H1 (cell line): ENCODE results near the gene TRPV2. TPM values are rescaled to one million over a fixed set of nuclear protein-coding genes. Genes with fewer than 3 reads are reported as not detected.
A peak's percentile ranks its signal among the peaks of the same experiment; 100 is the strongest.

ENCODE experiments used
- CTCF ChIA-PET: fragments of 300-600 bp; sonication (Branson Sonifier 250); formaldehyde crosslinking; loops from one replicate; lab custom pipeline; 2021; ENCODE audit not compliant: partially characterized antibody; lab: Charles Lee
- POLR2A ChIA-PET: fragments of 300-600 bp; sonication (Branson Sonifier 250); formaldehyde crosslinking; loops from one replicate; lab custom pipeline; 2021; ENCODE audit warnings: inconsistent platforms; ENCODE audit not compliant: partially characterized antibody; lab: Charles Lee
- DNase-seq, 2 experiments: peaks; one replicate each; pipeline versions ENCODE4 v3.0.0 to v3.0.0-alpha.2; 2010 to 2022; ENCODE audit warnings: low spot score in 2 of 2, low read depth in 1 of 2, mixed read lengths in 1 of 2
- FAIRE-seq: peaks from 2 replicates; lab custom pipeline; 2011; peaks lifted over from hg19 to GRCh38; lab: Jason Lieb, UNC
- H2AFZ ChIP-seq: 2 replicates; pipeline ENCODE4 v1.8.1; 2012; ENCODE audit warnings: low read length, inconsistent platforms
- H2AK5ac ChIP-seq: 2 replicates; pipeline ENCODE4 v1.6.1; 2013; ENCODE audit warnings: low read depth, low read length
- H2BK120ac ChIP-seq: replicated peaks from 2 replicates; pipeline ENCODE3; 2013; ENCODE audit warnings: low read depth, low read length, inconsistent platforms
- H2BK12ac ChIP-seq: 2 replicates; pipeline ENCODE4 v1.6.1; 2013; ENCODE audit warnings: low read depth, low read length
- H2BK15ac ChIP-seq: 2 replicates; pipeline ENCODE4 v1.6.1; 2013; ENCODE audit warnings: low read length
- H2BK20ac ChIP-seq: 2 replicates; pipeline ENCODE4 v1.6.1; 2013; ENCODE audit warnings: low read length
- H2BK5ac ChIP-seq: 2 replicates; pipeline ENCODE4 v1.6.1; 2013; ENCODE audit warnings: low read depth, low read length
- H3K14ac ChIP-seq: 2 replicates; pipeline ENCODE4 v1.6.1; 2013; ENCODE audit warnings: inconsistent platforms; ENCODE audit not compliant: insufficient read length
- H3K18ac ChIP-seq: 2 replicates; pipeline ENCODE4 v1.6.1; 2013; ENCODE audit warnings: low read length; ENCODE audit errors: extremely low read depth
- H3K23ac ChIP-seq: 2 replicates; pipeline ENCODE4 v1.6.1; 2013; ENCODE audit warnings: inconsistent platforms; ENCODE audit not compliant: insufficient read length
- H3K23me2 ChIP-seq: 2 replicates; pipeline ENCODE4 v1.6.1; 2013; ENCODE audit warnings: low read depth, low read length
- H3K27ac ChIP-seq: 2 replicates; pipeline ENCODE4 v1.6.1; 2011; ENCODE audit warnings: low read depth, low read length, inconsistent platforms
- H3K27me3 ChIP-seq, 4 experiments: replicated peaks in 1 of 4; 1 replicate in 1 of 4; 2 replicates in 3 of 4; pipeline versions ENCODE4 v1.6.1 to v1.8.1; 2011 to 2013; ENCODE audit warnings: low read length in 3 of 4, mild to moderate bottlenecking in 3 of 4, inconsistent platforms in 2 of 4, mixed read lengths in 2 of 4, moderate library complexity in 1 of 4; ENCODE audit not compliant: control insufficient read depth in 3 of 4, insufficient read depth in 3 of 4; ENCODE audit errors: extremely low read depth in 1 of 4
- H3K36me3 ChIP-seq, 4 experiments: 2 replicates each; pipeline versions ENCODE4 v1.6.1 to v1.8.1; 2011 to 2013; ENCODE audit warnings: mild to moderate bottlenecking in 4 of 4, low read length in 3 of 4, moderate library complexity in 2 of 4, control low read depth in 1 of 4, inconsistent platforms in 1 of 4; ENCODE audit not compliant: insufficient read depth in 4 of 4, control insufficient read depth in 2 of 4
- H3K4ac ChIP-seq: replicated peaks from 2 replicates; pipeline ENCODE3; 2013; ENCODE audit warnings: low read length, low read depth, mixed read lengths, inconsistent platforms; ENCODE audit not compliant: insufficient read length
- H3K4me1 ChIP-seq, 4 experiments: replicated peaks in 1 of 4; 1 replicate in 1 of 4; 2 replicates in 3 of 4; pipeline versions ENCODE4 v1.6.1 to v1.8.1; 2011 to 2013; ENCODE audit warnings: low read length in 3 of 4, inconsistent platforms in 2 of 4, mixed read lengths in 1 of 4; ENCODE audit not compliant: insufficient read depth in 4 of 4, control insufficient read depth in 3 of 4
- H3K4me2 ChIP-seq, 2 experiments: 2 replicates each; pipeline versions ENCODE4 v1.6.1 to v1.8.1; 2011 to 2013; ENCODE audit warnings: low read depth in 2 of 2, low read length in 2 of 2, control low read depth in 1 of 2, inconsistent platforms in 1 of 2, mild to moderate bottlenecking in 1 of 2; ENCODE audit not compliant: insufficient read depth in 1 of 2
- H3K4me3 ChIP-seq, 4 experiments: fragments of 200-600, 300-600 bp in 1 of 4; sonication (generic), shearing (Covaris generic), sonication (Bioruptor Twin) in 1 of 4; 2 replicates each; pipeline versions ENCODE4 v1.5.1 to v1.8.1; 2011 to 2016; ENCODE audit warnings: low read length in 4 of 4, low read depth in 3 of 4, control low read depth in 2 of 4, inconsistent platforms in 2 of 4, mild to moderate bottlenecking in 2 of 4, mixed read lengths in 1 of 4, moderate library complexity in 1 of 4; ENCODE audit not compliant: insufficient read depth in 2 of 4; ENCODE audit errors: extremely low read depth in 1 of 4
- H3K56ac ChIP-seq: replicated peaks from 2 replicates; pipeline ENCODE3; 2013; ENCODE audit warnings: low read depth, mild to moderate bottlenecking, mixed read lengths, low read length, inconsistent platforms; ENCODE audit not compliant: insufficient read length
- H3K79me1 ChIP-seq: 2 replicates; pipeline ENCODE4 v1.6.1; 2013; ENCODE audit warnings: low read depth, low read length, control low read depth
- H3K79me2 ChIP-seq, 2 experiments: 2 replicates each; pipeline versions ENCODE4 v1.6.1 to v1.8.1; 2012 to 2013; ENCODE audit warnings: low read length in 2 of 2, mild to moderate bottlenecking in 2 of 2, inconsistent platforms in 1 of 2; ENCODE audit not compliant: insufficient read depth in 2 of 2, control insufficient read depth in 1 of 2
- H3K9ac ChIP-seq, 4 experiments: replicated peaks in 1 of 4; 1 replicate in 1 of 4; 2 replicates in 3 of 4; pipeline versions ENCODE4 v1.6.1 to v1.8.1; 2011 to 2013; ENCODE audit warnings: low read depth in 3 of 4, low read length in 3 of 4, control low read depth in 2 of 4, mild to moderate bottlenecking in 2 of 4, moderate library complexity in 2 of 4, inconsistent platforms in 1 of 4; ENCODE audit errors: extremely low read depth in 1 of 4
- H3K9me3 ChIP-seq, 2 experiments: 2 replicates each; pipeline versions ENCODE4 v1.6.1 to v1.8.1; 2012 to 2013; ENCODE audit warnings: mild to moderate bottlenecking in 2 of 2, moderate library complexity in 2 of 2, control low read depth in 1 of 2, inconsistent platforms in 1 of 2, low read depth in 1 of 2, low read length in 1 of 2, mixed read lengths in 1 of 2; ENCODE audit not compliant: insufficient read depth in 2 of 2
- H4K20me1 ChIP-seq, 2 experiments: replicated peaks in 1 of 2; 2 replicates each; pipeline versions ENCODE3 to v1.8.1; 2011 to 2013; ENCODE audit warnings: inconsistent platforms in 2 of 2, low read length in 2 of 2, mild to moderate bottlenecking in 1 of 2; ENCODE audit not compliant: insufficient read depth in 2 of 2, control insufficient read depth in 1 of 2
- H4K5ac ChIP-seq: 2 replicates; pipeline ENCODE4 v1.6.1; 2013; ENCODE audit warnings: low read length, low read depth, mixed read lengths, inconsistent platforms; ENCODE audit not compliant: insufficient read length
- H4K8ac ChIP-seq: 2 replicates; pipeline ENCODE4 v1.8.0; 2013; ENCODE audit warnings: mild to moderate bottlenecking, moderate library complexity, low read length, inconsistent platforms; ENCODE audit not compliant: insufficient read depth; ENCODE audit errors: extremely low read depth
- H4K91ac ChIP-seq: replicated peaks from 2 replicates; pipeline ENCODE3; 2013; ENCODE audit warnings: low read length, mixed read lengths, inconsistent platforms; ENCODE audit not compliant: insufficient read length
- ASH2L ChIP-seq: fragments of 200-600, 300-600 bp; sonication (generic); IDR thresholded peaks from one replicate; pipeline ENCODE4 v1.7.1; 2017; ENCODE audit warnings: low read length
- E2F6 ChIP-seq: IDR thresholded peaks from 2 replicates; pipeline ENCODE4 v1.6.1; 2012; ENCODE audit warnings: inconsistent platforms
- EZH2 ChIP-seq: fragments of 200-600 bp; sonication (generic); IDR thresholded peaks from 2 replicates; pipeline ENCODE4 v1.7.1; 2012; ENCODE audit warnings: low read depth, mild to moderate bottlenecking, moderate library complexity, low read length, inconsistent platforms; ENCODE audit not compliant: severe bottlenecking
- FOSL1 ChIP-seq: IDR thresholded peaks from 2 replicates; pipeline ENCODE4 v1.6.1; 2011; ENCODE audit warnings: mild to moderate bottlenecking, low read depth, low read length, moderate library complexity; ENCODE audit not compliant: insufficient read depth
- NANOG ChIP-seq: IDR thresholded peaks from 2 replicates; pipeline ENCODE4 v1.6.1; 2011; ENCODE audit warnings: low read length, low read depth, mild to moderate bottlenecking, inconsistent platforms; ENCODE audit not compliant: insufficient read depth, poor library complexity, severe bottlenecking
- RXRA ChIP-seq: IDR thresholded peaks from 2 replicates; pipeline ENCODE4 v1.6.1; 2011; ENCODE audit warnings: low read depth, mild to moderate bottlenecking, low read length, moderate library complexity; ENCODE audit not compliant: insufficient read depth
- SP4 ChIP-seq: IDR thresholded peaks from 2 replicates; pipeline ENCODE4 v1.6.1; 2012; ENCODE audit warnings: low read length, inconsistent platforms
- TBP ChIP-seq: IDR thresholded peaks from 2 replicates; pipeline ENCODE4 v1.6.1; 2011; ENCODE audit warnings: low read depth, low read length, improper control_type of control experiment
- WGBS, 2 experiments: shearing (Covaris generic) in 1 of 2; methylation state at CpG; one replicate each; pipeline versions ENCODE4 v1.1.6 to v1.1.7; 2013 to 2015; ENCODE audit warnings: low lambda C conversion rate in 2 of 2, mixed read lengths in 2 of 2, inconsistent platforms in 1 of 2, low coverage in 1 of 2, missing lambda C conversion rate in 1 of 2; ENCODE audit not compliant: insufficient replicate concordance in 2 of 2, insufficient coverage in 1 of 2, insufficient read length in 1 of 2; ENCODE audit errors: extremely low coverage in 1 of 2, missing lambda C conversion rate in 1 of 2; 5-methylcytosine and 5-hydroxymethylcytosine counted together
- polyA plus RNA-seq, 7 experiments: library from polyadenylated mRNA; depleted of rRNA in 3 of 7; stranded (reverse) in 5 of 7; unstranded in 2 of 7; fragments of >200 nt in 5 of 7; fragments of 200-250 nt in 2 of 7; gene quantifications; 1 replicate in 5 of 7; 2 replicates in 1 of 7; 4 replicates in 1 of 7; pipeline versions ENCODE4 v1.2.1 to v1.2.3, GENCODE V29; 2011 to 2013; ENCODE audit warnings: missing spikeins in 2 of 7, mixed read lengths in 2 of 7
- total RNA-seq: library from RNA; stranded (reverse); fragmentation: NEBNext Ultra II Directional; extraction: Animal tissue kit (Norgen Biotek cat#: 25700); gene quantifications from 2 replicates; pipeline ENCODE4 v1.2.1, GENCODE V29; 2021

Gene TRPV2
- total and polyA plus RNA-seq, 2 of the 8 experiments (the other 6 are each of a cell fraction or from before 2014, with no cell fraction given): 1.7 to 2.1 TPM

DNA sequence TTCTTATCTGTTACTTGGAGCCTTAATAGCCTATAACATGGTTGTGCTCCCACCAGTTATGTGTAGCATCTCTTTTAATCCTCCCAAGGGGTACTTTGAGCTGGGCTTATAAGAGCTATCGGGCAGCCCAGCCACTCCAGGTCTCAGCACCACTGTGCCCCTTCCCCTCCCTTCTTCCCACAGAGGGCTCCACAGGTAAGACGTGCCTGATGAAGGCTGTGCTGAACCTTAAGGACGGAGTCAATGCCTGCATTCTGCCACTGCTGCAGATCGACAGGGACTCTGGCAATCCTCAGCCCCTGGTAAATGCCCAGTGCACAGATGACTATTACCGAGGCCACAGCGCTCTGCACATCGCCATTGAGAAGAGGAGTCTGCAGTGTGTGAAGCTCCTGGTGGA lies 7.0 kb downstream of the TRPV2 start:
- H3K27me3 ChIP-seq: no peaks in the 10 kb centered on the region
- no peak overlapping the region for H2AK5ac ChIP-seq
- CTCF ChIA-PET: interaction anchor here (1.1 to 2.1 kb wide), 2 partner anchors 39 to 58 kb away, joined by 3 to 9 read pairs; no protein-coding TSS in a partner anchor
- no peaks in the 10 kb centered on the region for H3K79me2 ChIP-seq
- no peak overlapping the region for H3K4ac ChIP-seq
- peak overlapping the region; percentile 94 for H4K91ac ChIP-seq
- H3K27ac ChIP-seq: no peak overlapping the region
- no peaks in the 10 kb centered on the region for H4K20me1 ChIP-seq
- FAIRE-seq (no peak), DNase-seq (no peak)
- no peak overlapping the region for H3K18ac ChIP-seq
- no peak overlapping the region for H3K4me3 ChIP-seq
- WGBS, 2 experiments: 78% methylated on average over 7 of the region's 7 CpGs; no CpG with 5 or more reads in 1 of the 2 experiments
- no peak overlapping the region for H3K56ac ChIP-seq
- H3K4me1 ChIP-seq: peaks cover 0 to 2% (median 0%) of the 10 kb centered on the region in 4 experiments; a peak in 1 of 7 replicates
- H3K9ac ChIP-seq: no peak overlapping the region
- no peak overlapping the region for H2BK5ac ChIP-seq
- no peaks in the 10 kb centered on the region for H3K23me2 ChIP-seq
- no peak overlapping the region for H3K14ac ChIP-seq
- H2BK15ac ChIP-seq: no peak overlapping the region
- no peak overlapping the region for H2BK12ac ChIP-seq
- H2AFZ ChIP-seq: peak overlapping the region; percentile 56
- POLR2A ChIA-PET: interaction anchor here (1.2 to 3.3 kb wide), 5 partner anchors 12 to 41 kb away, joined by 4 to 22 read pairs (median 11); partner anchors contain the start of gene UBB
- no peak overlapping the region for H3K4me2 ChIP-seq
- H4K5ac ChIP-seq: no peak overlapping the region
- H3K23ac ChIP-seq: no peak overlapping the region
- H4K8ac ChIP-seq: peak overlapping the region; percentile 57; the same call in 1 of the 2 replicates
- H3K36me3 ChIP-seq: no peaks in the 10 kb centered on the region
- no peak overlapping the region for H2BK120ac ChIP-seq
- H2BK20ac ChIP-seq: no peak overlapping the region
- no peaks in the 10 kb centered on the region for H3K9me3 ChIP-seq
- H3K79me1 ChIP-seq: no peaks in the 10 kb centered on the region
- TF ChIP-seq RXRA (no peak), SP4 (no peak), EZH2 (no peak), E2F6 (no peak), NANOG (no peak), TBP (no peak), FOSL1 (no peak), ASH2L (no peak)
